Measurements from ENCODE around the gene SUPV3L1. TPM values are rescaled to one million over a fixed set of nuclear protein-coding genes. Genes with fewer than 3 reads are reported as not detected.
A peak's percentile ranks its signal among the peaks of the same experiment; 100 is the strongest.

SUPV3L1 gene
- total RNA-seq (2014; rRNA removed; shearing (Covaris generic)) (26.5 and 27.0 TPM in 2 replicates), total RNA-seq (2022) (40.9 and 47.9 TPM in 2 replicates), Bru-seq, nascent RNA (percentile 84 among the genes with signal in this experiment), BruChase-seq, experiment 1, labeled RNA remaining after a 6-hour chase (percentile 72 among the genes with signal in this experiment), BruChase-seq, experiment 2, labeled RNA remaining after a 2-hour chase (percentile 84 among the genes with signal in this experiment)
- long read RNA-seq, transcript SUPV3L1-201 (15 exons, 2,484 nt): major isoform, 49 of 76 reads
- long read RNA-seq, partial matches to known transcripts: 7 of 76 reads
- long read RNA-seq, other reads (novel, unspliced or antisense): 19 of 76 reads

- no peaks in the 10 kb centered on the region for H3K9me2 ChIP-seq (ENCODE audit: insufficient read depth, low read length)
- H3K27ac ChIP-seq (ENCODE audit: low read depth, low read length, poor library complexity, severe bottlenecking): peak within 1 kb of the TSS; percentile 66
- peaks cover 7% of the 10 kb centered on the region; the same call in 1 of the 2 replicates for H4K20me1 ChIP-seq (ENCODE audit: insufficient read depth, low read length)
- ChIA-PET CTCF (ENCODE audit: unreplicated experiment) (no interaction called here), POLR2A (no interaction called here)
- no peaks in the 10 kb centered on the region for H3K9me3 ChIP-seq (ENCODE audit: low read length)
- peak within 1 kb of the TSS; percentile 96 for H3K4me2 ChIP-seq (ENCODE audit: low read length)
- BruUV-seq (replicated peaks): no TSS peak
- no peak for TF ChIP-seq EZH2phosphoT487 (IDR thresholded peaks at IDR 0.05; ENCODE audit: borderline replicate concordance, low read depth, low read length)
- TF ChIP-seq, protein P1, sequence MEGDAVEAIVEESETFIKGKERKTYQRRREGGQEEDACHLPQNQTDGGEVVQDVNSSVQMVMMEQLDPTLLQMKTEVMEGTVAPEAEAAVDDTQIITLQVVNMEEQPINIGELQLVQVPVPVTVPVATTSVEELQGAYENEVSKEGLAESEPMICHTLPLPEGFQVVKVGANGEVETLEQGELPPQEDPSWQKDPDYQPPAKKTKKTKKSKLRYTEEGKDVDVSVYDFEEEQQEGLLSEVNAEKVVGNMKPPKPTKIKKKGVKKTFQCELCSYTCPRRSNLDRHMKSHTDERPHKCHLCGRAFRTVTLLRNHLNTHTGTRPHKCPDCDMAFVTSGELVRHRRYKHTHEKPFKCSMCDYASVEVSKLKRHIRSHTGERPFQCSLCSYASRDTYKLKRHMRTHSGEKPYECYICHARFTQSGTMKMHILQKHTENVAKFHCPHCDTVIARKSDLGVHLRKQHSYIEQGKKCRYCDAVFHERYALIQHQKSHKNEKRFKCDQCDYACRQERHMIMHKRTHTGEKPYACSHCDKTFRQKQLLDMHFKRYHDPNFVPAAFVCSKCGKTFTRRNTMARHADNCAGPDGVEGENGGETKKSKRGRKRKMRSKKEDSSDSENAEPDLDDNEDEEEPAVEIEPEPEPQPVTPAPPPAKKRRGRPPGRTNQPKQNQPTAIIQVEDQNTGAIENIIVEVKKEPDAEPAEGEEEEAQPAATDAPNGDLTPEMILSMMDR (conservative IDR thresholded peaks at IDR 0.05; ENCODE audit: low read length): no peak
- intact Hi-C loops (cut with micrococcal nuclease; ENCODE audit: unreplicated experiment): no loop called here
- peaks cover 20% of the 10 kb centered on the region for H3K4me1 ChIP-seq (ENCODE audit: insufficient read depth, low read length, poor library complexity, severe bottlenecking)
- H3K4me3 ChIP-seq (ENCODE audit: low read depth, low read length, poor library complexity, severe bottlenecking): peak within 1 kb of the TSS; percentile 94
- H3K79me2 ChIP-seq (ENCODE audit: insufficient read depth, low read depth, low read length): peaks cover 47% of the 10 kb centered on the region
- DNase-seq (ENCODE audit: low spot score): peak; percentile 98
- H3K36me3 ChIP-seq (ENCODE audit: insufficient read depth, low read length): peaks cover 26% of the 10 kb centered on the region; the same call in 1 of the 2 replicates
- peak within 1 kb of the TSS; percentile 90 for H2AFZ ChIP-seq (ENCODE audit: low read length)
These were observed at the start of gene SUPV3L1 for GRCh38 chr10:69179743-69180524. TSS of gene SUPV3L1 (plus strand) at chr10:69180234. CDS start at chr10:69180292, 58 bp downstream.

GRCh38 chr10:69130251-69130650 is 49.8 kb upstream of the SUPV3L1 start:
- H3K79me2 ChIP-seq (ENCODE audit: insufficient read depth, low read depth, low read length): peaks cover 65% of the 10 kb centered on the region
- BruUV-seq (replicated peaks): no TSS peak
- ChIA-PET CTCF (ENCODE audit: unreplicated experiment) (no interaction called here), POLR2A (interaction anchor here (0.5 to 0.9 kb wide), 2 partner anchors 8 to 673 kb away, joined by 3 read pairs; no protein-coding TSS in a partner anchor)
- H3K4me2 ChIP-seq (ENCODE audit: low read length): no peak overlapping the region
- H3K36me3 ChIP-seq (ENCODE audit: insufficient read depth, low read length): peaks cover 21% of the 10 kb centered on the region
- DNase-seq (ENCODE audit: low spot score): no peak
- no peak overlapping the region for H3K27ac ChIP-seq (ENCODE audit: low read depth, low read length, poor library complexity, severe bottlenecking)
- peaks cover 6% of the 10 kb centered on the region for H3K4me1 ChIP-seq (ENCODE audit: insufficient read depth, low read length, poor library complexity, severe bottlenecking)
- H2AFZ ChIP-seq (ENCODE audit: low read length): no peak overlapping the region
- TF ChIP-seq EZH2phosphoT487 (IDR thresholded peaks at IDR 0.05; ENCODE audit: borderline replicate concordance, low read depth, low read length): no peak
- TF ChIP-seq, protein P1 (conservative IDR thresholded peaks at IDR 0.05; ENCODE audit: low read length): no peak
- H3K4me3 ChIP-seq (ENCODE audit: low read depth, low read length, poor library complexity, severe bottlenecking): no peak overlapping the region
- peaks cover 8% of the 10 kb centered on the region; the same call in 1 of the 2 replicates for H4K20me1 ChIP-seq (ENCODE audit: insufficient read depth, low read length)
- intact Hi-C loops (cut with micrococcal nuclease; ENCODE audit: unreplicated experiment): no loop called here
- no peaks in the 10 kb centered on the region for H3K9me3 ChIP-seq (ENCODE audit: low read length)
- no peaks in the 10 kb centered on the region for H3K9me2 ChIP-seq (ENCODE audit: insufficient read depth, low read length)

Measured in OCI-LY7 (cell line).